Stimulated activated CD8-positive, alpha-beta memory T cell treated with anti-CD3 and anti-CD28 coated beads, Interleukin-4, amount 100 ng/mL, for 24 hours (primary cell): ENCODE data around the gene PRKAG2.

Experiments
- DNase-seq: peaks from one replicate; pipeline ENCODE4 v3.0.0-alpha.2; 2020; ENCODE audit warnings: low read depth

PRKAG2 gene

GRCh38 chr7:151674161-151674920 is 202.6 kb downstream of the PRKAG2 start:
- no peak for DNase-seq

- DNase-seq: no peak
Measured at GRCh38 chr7:151673216-151673615, 203.7 kb downstream of the PRKAG2 start.

GRCh38 chr7:151672716-151673115 is 204.2 kb downstream of the PRKAG2 start:
- no peak for DNase-seq

- DNase-seq: no peak
Measured at GRCh38 chr7:151671514-151671913, 205.4 kb downstream of the PRKAG2 start.

- DNase-seq: no peak
Measured at GRCh38 chr7:151669762-151670161, 207.2 kb downstream of the PRKAG2 start.

GRCh38 chr7:151666886-151667285 is 210.0 kb downstream of the PRKAG2 start:
- no peak for DNase-seq

GRCh38 chr7:151665368-151665767 is 211.5 kb downstream of the PRKAG2 start:
- no peak for DNase-seq

GRCh38 chr7:151664268-151664667 is 212.6 kb downstream of the PRKAG2 start:
- DNase-seq: no peak

GRCh38 chr7:151663382-151664100 is 213.4 kb downstream of the PRKAG2 start:
- no peak for DNase-seq

- no peak for DNase-seq
Measured at GRCh38 chr7:151662251-151662826, 214.6 kb downstream of the PRKAG2 start.

- DNase-seq: no peak
Measured at GRCh38 chr7:151661587-151661986, 215.3 kb downstream of the PRKAG2 start.

GRCh38 chr7:151660141-151660540 is 216.8 kb downstream of the PRKAG2 start:
- no peak for DNase-seq

- DNase-seq: no peak
Measured at GRCh38 chr7:151659219-151659618, 217.7 kb downstream of the PRKAG2 start.

GRCh38 chr7:151658778-151659177 is 218.1 kb downstream of the PRKAG2 start:
- no peak for DNase-seq

GRCh38 chr7:151657173-151657572 is 219.7 kb downstream of the PRKAG2 start:
- DNase-seq: no peak

- DNase-seq: no peak
Measured at GRCh38 chr7:151655555-151655954, 221.4 kb downstream of the PRKAG2 start.

- DNase-seq: no peak
Measured at GRCh38 chr7:151652111-151652510, 224.8 kb downstream of the PRKAG2 start.

- no peak for DNase-seq
Measured at GRCh38 chr7:151650161-151650560, 226.8 kb downstream of the PRKAG2 start.

GRCh38 chr7:151648429-151648828 is 228.5 kb downstream of the PRKAG2 start:
- no peak for DNase-seq

GRCh38 chr7:151647874-151648273 is 229.0 kb downstream of the PRKAG2 start:
- no peak for DNase-seq

GRCh38 chr7:151647006-151647405 is 229.9 kb downstream of the PRKAG2 start:
- no peak for DNase-seq

- DNase-seq: no peak
Measured at GRCh38 chr7:151645311-151645710, 231.6 kb downstream of the PRKAG2 start.

- DNase-seq: no peak
Measured at GRCh38 chr7:151644554-151644953, 232.4 kb downstream of the PRKAG2 start.
